ENCODE measurements around the gene GORAB.
A peak's percentile ranks its signal among the peaks of the same experiment; 100 is the strongest.

GORAB gene

GRCh38 chr1:170559166-170559565 lies 27.2 kb downstream of the GORAB start:
- H3K27ac Mint-ChIP-seq, result no peak overlapping the region

GRCh38 chr1:170560681-170561285 lies 28.8 kb downstream of the GORAB start:
- no peak for TF ChIP-seq CTCF (IDR thresholded peaks at IDR 0.05)
- no peak for DNase-seq
- H3K9me3 Mint-ChIP-seq, result peaks cover 13% of the 10 kb centered on the region
- peaks cover 11% of the 10 kb centered on the region for H3K27me3 Mint-ChIP-seq (ENCODE audit: low read depth, poor library complexity)
- H3K4me1 Mint-ChIP-seq, result peaks cover 15% of the 10 kb centered on the region
- no peaks in the 10 kb centered on the region for H3K36me3 Mint-ChIP-seq (ENCODE audit: low read depth)
- no peak overlapping the region for H3K27ac Mint-ChIP-seq
- H3K4me3 Mint-ChIP-seq, result no peak overlapping the region

More at GRCh38 chr1:170559166-170559565, 27.2 kb downstream of the GORAB start:
- peaks cover 5% of the 10 kb centered on the region for H3K27me3 Mint-ChIP-seq (ENCODE audit: low read depth, poor library complexity)
- H3K4me1 Mint-ChIP-seq, result peaks cover 15% of the 10 kb centered on the region
- DNase-seq, result no peak
- H3K9me3 Mint-ChIP-seq, result peaks cover 13% of the 10 kb centered on the region
- no peaks in the 10 kb centered on the region for H3K36me3 Mint-ChIP-seq (ENCODE audit: low read depth)
- H3K4me3 Mint-ChIP-seq, result no peak overlapping the region
- TF ChIP-seq CTCF (IDR thresholded peaks at IDR 0.05), result no peak

- peaks cover 6% of the 10 kb centered on the region for H3K27me3 Mint-ChIP-seq (ENCODE audit: low read depth, poor library complexity)
- peak overlapping the region; percentile 77 for H3K27ac Mint-ChIP-seq
- peaks cover 21% of the 10 kb centered on the region for H3K4me1 Mint-ChIP-seq
- peaks cover 13% of the 10 kb centered on the region for H3K9me3 Mint-ChIP-seq
- DNase-seq, result no peak
- no peak for TF ChIP-seq CTCF (IDR thresholded peaks at IDR 0.05)
- H3K4me3 Mint-ChIP-seq, result no peak overlapping the region
- H3K36me3 Mint-ChIP-seq (ENCODE audit: low read depth), result no peaks in the 10 kb centered on the region
These were observed 30.8 kb downstream of the GORAB start for GRCh38 chr1:170562646-170563338.

- no peak for TF ChIP-seq CTCF (IDR thresholded peaks at IDR 0.05)
- Mint-ChIP-seq H3K4me1 (peaks cover 23% of the 10 kb centered on the region), H3K36me3 (ENCODE audit: low read depth) (no peaks in the 10 kb centered on the region), H3K9me3 (peaks cover 19% of the 10 kb centered on the region), H3K27ac (no peak overlapping the region), H3K27me3 (ENCODE audit: low read depth, poor library complexity) (peaks cover 9% of the 10 kb centered on the region), H3K4me3 (no peak overlapping the region)
- DNase-seq, result no peak
These were observed 35.2 kb downstream of the GORAB start for GRCh38 chr1:170567214-170567613.

GRCh38 chr1:170568197-170568596 lies 36.2 kb downstream of the GORAB start:
- Mint-ChIP-seq H3K27ac (no peak overlapping the region), H3K9me3 (peaks cover 29% of the 10 kb centered on the region), H3K4me3 (no peak overlapping the region), H3K27me3 (ENCODE audit: low read depth, poor library complexity) (peaks cover 9% of the 10 kb centered on the region), H3K36me3 (ENCODE audit: low read depth) (no peaks in the 10 kb centered on the region), H3K4me1 (peaks cover 13% of the 10 kb centered on the region)
- TF ChIP-seq CTCF (IDR thresholded peaks at IDR 0.05), result no peak
- DNase-seq, result no peak

GRCh38 chr1:170576980-170577379 lies 45.0 kb downstream of the GORAB start:
- peaks cover 5% of the 10 kb centered on the region for H3K4me1 Mint-ChIP-seq
- no peak for DNase-seq
- no peaks in the 10 kb centered on the region for H3K36me3 Mint-ChIP-seq (ENCODE audit: low read depth)
- H3K27ac Mint-ChIP-seq, result no peak overlapping the region
- no peaks in the 10 kb centered on the region for H3K27me3 Mint-ChIP-seq (ENCODE audit: low read depth, poor library complexity)
- no peak overlapping the region for H3K4me3 Mint-ChIP-seq
- no peak for TF ChIP-seq CTCF (IDR thresholded peaks at IDR 0.05)
- H3K9me3 Mint-ChIP-seq, result peaks cover 17% of the 10 kb centered on the region
